ENCODE data around the gene FOXK1.

FOXK1 gene

GRCh38 chr7:4754433-4755010 lies 72.4 kb downstream of the FOXK1 start:
- no peak for TF ChIP-seq CTCF (IDR thresholded peaks at IDR 0.05)

GRCh38 chr7:4755045-4755444 lies 73.0 kb downstream of the FOXK1 start:
- TF ChIP-seq CTCF (IDR thresholded peaks at IDR 0.05), result no peak

GRCh38 chr7:4758111-4758510 lies 76.0 kb downstream of the FOXK1 start:
- TF ChIP-seq CTCF (IDR thresholded peaks at IDR 0.05), result no peak

GRCh38 chr7:4758791-4759190 lies 76.7 kb downstream of the FOXK1 start:
- TF ChIP-seq CTCF (IDR thresholded peaks at IDR 0.05), result no peak

GRCh38 chr7:4759211-4759610 lies 77.1 kb downstream of the FOXK1 start:
- no peak for TF ChIP-seq CTCF (IDR thresholded peaks at IDR 0.05)

- no peak for TF ChIP-seq CTCF (IDR thresholded peaks at IDR 0.05)
Observed at GRCh38 chr7:4760952-4761351, 78.9 kb downstream of the FOXK1 start.

GRCh38 chr7:4762121-4763055 lies 80.3 kb downstream of the FOXK1 start:
- no peak for TF ChIP-seq CTCF (IDR thresholded peaks at IDR 0.05)

Measured in LNCAP (cell line).